HG03045 (cell line): Measurements from ENCODE around the gene PKP3.
A peak's percentile ranks its signal among the peaks of the same experiment; 100 is the strongest.
"Not testable (repeated sequence)": the region's sequence is repeated elsewhere in the genome, so short reads cannot be mapped to it uniquely, and the experiment has no call there.

Source experiments
- ATAC-seq: cut with Tn5 transposase; IDR thresholded peaks from one replicate; pipeline ENCODE4 v1.9.1; 2021; ENCODE audit warnings: mild to moderate bottlenecking, moderate library complexity; ENCODE audit not compliant: unreplicated experiment

PKP3 gene, protein sequence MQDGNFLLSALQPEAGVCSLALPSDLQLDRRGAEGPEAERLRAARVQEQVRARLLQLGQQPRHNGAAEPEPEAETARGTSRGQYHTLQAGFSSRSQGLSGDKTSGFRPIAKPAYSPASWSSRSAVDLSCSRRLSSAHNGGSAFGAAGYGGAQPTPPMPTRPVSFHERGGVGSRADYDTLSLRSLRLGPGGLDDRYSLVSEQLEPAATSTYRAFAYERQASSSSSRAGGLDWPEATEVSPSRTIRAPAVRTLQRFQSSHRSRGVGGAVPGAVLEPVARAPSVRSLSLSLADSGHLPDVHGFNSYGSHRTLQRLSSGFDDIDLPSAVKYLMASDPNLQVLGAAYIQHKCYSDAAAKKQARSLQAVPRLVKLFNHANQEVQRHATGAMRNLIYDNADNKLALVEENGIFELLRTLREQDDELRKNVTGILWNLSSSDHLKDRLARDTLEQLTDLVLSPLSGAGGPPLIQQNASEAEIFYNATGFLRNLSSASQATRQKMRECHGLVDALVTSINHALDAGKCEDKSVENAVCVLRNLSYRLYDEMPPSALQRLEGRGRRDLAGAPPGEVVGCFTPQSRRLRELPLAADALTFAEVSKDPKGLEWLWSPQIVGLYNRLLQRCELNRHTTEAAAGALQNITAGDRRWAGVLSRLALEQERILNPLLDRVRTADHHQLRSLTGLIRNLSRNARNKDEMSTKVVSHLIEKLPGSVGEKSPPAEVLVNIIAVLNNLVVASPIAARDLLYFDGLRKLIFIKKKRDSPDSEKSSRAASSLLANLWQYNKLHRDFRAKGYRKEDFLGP

DNA sequence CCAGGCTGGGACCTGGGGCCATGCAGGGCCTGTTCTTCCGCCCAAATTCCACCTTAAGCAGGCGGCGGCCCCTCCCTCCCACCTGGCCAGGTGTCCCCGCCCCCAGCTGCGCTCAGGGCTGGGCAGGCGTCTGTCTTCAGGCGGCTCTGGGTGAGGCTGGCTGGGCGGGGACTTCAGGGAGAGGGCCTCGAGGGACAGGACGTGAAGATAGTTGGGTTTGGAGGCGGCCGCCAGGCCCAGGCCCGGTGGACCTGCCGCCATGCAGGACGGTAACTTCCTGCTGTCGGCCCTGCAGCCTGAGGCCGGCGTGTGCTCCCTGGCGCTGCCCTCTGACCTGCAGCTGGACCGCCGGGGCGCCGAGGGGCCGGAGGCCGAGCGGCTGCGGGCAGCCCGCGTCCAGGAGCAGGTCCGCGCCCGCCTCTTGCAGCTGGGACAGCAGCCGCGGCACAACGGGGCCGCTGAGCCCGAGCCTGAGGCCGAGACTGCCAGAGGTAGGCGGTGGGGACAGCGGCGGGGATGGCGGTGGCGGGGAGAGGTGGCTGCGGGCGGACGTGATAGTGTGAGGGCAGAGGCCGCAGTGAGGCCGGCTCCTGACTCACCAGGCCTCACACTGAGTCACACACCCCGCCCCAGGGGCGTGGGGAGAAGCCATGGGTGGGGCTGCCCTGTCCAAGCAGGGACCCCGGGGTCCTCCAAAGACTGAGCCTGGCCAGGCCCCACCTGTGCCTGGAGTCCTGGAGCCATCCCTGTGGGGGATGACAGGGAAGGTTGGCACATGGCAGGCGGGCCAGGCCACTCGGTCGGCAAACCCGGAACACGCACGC, at the start of gene PKP3:
PKP3 (plus strand) TSS at position 176 of the 824 bp plus-strand sequence; CDS start at position 260, 84 bp downstream.
- ATAC-seq = no peak

DNA sequence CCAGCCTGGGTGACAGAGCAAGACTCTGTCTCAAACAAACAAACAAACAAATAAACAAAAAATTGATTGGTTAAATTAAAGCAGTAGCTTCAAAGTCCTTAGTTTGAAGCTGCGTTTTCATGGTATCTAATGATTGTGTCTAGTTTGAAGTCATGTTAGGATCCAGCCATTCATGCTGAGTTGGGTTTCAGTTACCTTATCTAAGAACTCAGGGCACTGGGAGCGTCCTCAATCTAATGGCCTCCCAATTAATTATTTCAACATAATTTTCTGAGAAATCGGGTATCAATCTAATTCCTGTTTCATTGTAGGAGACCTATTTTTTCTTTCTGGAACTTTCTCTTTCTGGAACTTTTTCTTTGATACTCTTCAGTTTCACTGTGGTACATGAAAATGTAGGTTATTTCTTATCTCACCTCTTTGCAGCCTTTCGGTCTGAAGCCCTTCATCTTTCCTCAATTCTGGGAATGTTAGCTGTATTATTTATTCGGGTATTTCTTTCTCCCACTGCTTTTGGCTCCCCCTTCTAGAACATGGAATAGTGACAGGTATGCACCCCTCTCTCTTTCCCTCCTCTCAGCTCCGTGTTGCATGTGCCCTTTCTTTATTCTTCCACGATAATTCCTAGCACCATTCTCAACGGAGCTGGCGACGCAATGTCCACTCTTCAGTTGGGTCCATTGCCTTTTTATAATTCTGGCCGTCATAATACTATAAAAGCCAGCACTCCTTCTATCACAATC, 49.0 kb upstream of the PKP3 start:
- ATAC-seq = no peak

DNA sequence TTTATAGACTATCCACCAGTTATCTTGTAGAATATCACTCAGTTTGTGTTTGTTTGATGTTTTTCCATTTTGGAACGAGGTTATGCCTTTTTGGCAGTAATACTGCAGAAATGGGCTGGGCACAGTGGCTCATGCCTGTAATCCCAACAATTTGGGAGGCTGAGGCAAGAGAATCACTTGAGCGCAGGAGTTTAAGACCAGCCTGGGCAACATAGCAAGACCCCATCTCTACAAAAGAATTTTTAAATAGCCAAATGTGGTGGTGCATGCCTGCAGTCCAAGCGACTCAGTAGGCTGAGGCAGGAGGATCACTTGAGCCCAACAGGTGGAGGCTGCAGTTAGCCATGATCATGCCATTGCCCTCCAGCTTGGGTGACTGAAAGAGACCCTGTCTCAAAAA, 47.5 kb upstream of the PKP3 start:
- ATAC-seq = no peak

DNA sequence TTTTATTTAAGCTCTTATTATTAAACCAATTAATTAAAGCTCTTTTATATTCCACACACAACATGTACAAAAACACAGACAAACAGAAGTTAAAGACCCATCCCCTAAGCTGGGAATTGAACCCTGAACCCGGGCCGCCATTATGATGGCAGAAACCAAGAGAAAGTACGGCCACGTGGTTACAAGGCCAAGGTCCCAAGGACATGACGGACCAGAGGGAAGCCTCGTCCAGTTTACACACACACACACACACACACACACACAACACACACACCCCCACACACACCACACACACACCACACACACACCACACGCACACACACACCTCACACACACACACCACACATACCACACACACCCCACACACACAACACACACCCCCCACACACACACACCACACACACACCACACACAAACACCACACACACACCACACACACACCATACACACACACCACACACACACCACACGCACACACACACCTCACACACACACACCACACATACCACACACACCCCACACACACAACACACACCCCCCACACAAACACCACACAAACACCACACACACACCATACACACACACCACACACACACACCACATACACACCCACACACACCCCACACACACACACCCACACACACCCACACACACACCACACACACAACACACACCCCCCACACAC, 44.6 kb upstream of the PKP3 start:
- ATAC-seq = not testable (repeated sequence)

DNA sequence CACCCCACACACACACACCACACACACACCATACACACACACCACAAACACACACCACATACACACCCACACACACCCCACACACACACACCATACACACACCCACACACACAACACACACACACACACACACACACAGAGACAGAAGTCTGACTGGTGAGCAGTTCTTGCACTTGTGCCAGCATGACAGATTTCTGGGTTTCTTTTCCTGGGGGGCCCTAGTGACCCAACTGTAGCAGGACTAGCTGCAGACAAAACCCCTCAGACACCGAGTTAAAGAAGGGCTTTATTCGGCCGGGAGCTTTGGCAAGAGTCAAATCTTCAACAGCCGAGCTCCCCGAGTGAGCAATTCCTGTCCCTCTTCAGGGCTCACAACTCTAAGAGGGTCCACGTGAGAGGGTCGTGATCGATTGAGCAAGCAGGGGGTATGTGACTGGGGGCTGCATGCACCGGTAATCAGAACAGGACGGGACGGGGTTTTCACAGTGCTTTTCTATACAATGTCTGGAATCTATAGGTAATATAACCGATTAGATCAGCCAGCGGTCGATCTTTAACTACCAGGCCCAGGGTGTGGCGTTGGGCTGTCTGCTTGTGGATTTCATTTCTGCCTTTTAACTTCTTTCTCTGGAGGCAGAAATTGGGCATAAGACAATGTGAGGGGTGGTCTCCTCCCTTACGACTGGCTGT, 43.8 kb upstream of the PKP3 start:
- not testable (repeated sequence) for ATAC-seq

DNA sequence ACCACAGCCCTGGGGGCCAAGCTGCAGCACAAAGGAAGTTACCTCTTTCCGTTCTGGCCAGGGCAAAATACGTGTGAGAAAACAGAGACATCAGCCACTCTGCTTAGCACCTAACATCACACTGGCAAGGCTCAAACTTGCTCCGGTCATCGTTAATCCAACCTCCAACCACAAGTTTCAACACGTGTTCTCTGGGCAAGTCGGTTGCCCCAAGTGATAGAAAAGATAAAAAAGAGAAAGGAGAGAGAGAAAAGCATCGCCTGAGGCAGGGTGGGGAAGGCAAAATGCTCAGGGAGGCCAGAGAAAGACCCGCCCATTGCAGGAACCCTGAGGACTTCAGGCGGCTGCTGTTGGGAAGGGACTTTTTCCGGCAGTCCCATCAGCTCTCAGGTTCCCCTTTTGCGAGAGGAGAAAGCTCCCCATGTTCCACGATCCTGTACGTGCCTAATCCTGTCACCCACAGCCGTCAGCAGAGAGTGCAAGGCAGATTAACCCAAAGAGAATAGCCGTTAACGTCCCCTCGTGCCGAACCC, 43.2 kb upstream of the PKP3 start:
- ATAC-seq = no peak

DNA sequence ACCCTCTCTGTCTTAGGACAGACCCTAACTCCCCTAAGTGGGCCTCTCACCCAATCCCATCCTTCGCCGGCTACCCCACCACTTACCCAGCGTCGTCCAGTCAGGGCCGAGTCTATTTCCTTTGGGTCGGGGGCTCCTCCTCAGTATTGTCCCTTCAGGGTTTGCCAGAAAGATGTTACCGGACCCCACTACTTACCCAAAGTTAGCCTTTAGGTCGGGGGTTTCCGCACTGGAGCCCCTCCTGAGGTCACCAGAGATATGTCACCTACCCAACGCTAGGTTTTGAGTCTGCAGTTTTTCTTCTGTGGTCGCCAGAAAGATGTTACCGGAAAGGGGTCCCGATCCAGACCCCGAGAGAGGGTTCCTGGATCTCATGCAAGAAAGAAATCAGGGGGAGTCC, 42.6 kb upstream of the PKP3 start:
- ATAC-seq = no peak

DNA sequence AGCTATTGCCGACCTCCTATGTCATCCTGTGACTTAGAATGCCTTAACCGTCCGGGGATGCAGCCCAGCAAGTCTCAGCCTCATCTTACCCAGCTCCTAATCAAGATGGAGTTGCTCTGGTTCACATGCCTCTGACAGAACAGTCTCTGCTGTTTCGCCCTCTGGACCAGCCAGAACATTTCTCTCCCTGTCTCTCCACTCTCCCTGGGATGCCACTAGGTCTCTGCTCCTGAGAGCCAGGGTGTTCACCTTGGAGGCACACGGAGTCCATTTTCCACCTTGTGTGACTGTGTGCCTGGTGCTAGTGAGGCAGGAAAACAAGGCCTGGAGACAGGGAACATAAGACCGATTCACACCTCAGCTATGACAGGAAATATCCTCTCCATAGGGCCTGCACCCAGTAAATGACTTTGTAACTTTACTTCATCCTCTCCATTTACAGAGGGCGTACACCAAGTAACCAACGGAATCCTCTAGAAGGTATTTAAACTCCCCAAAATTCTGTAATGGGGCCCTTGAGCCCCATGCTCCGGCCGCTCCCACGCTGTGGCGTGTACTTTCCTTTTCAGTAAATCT, 41.5 kb upstream of the PKP3 start:
- ATAC-seq = no peak

DNA sequence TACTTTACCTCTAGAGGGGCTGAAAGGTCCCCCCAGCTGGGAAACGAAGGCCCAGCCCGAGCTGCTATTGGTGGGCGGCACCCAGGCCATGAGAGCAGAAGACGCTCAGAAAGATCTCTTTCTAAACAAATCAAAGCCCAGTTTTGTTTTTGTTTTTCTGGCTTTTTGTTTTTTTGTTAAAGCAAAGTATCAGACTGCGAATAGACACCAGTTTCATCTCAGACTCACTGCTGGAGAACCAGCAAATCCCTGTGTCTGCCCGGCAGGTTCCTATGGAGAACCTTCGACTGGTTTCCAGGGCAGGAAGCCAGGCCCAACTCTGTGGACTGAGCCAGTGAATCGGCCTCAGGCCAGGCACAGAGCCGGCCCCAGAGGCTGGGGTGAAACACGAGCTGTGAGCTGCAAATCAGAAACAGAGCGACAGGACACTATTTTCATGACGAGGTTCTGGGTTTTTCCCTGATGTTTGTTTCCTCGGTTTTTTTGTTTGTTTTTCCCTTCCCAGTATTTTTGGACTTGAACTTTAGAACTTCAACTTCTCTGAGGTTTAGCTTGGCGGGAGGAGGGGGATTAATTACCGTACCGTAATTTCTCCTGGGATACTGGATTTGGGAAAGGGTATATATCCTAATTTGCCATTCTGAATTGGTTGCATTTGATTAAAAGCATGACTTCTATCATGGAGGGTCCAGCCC, 40.7 kb upstream of the PKP3 start:
- ATAC-seq = no peak

DNA sequence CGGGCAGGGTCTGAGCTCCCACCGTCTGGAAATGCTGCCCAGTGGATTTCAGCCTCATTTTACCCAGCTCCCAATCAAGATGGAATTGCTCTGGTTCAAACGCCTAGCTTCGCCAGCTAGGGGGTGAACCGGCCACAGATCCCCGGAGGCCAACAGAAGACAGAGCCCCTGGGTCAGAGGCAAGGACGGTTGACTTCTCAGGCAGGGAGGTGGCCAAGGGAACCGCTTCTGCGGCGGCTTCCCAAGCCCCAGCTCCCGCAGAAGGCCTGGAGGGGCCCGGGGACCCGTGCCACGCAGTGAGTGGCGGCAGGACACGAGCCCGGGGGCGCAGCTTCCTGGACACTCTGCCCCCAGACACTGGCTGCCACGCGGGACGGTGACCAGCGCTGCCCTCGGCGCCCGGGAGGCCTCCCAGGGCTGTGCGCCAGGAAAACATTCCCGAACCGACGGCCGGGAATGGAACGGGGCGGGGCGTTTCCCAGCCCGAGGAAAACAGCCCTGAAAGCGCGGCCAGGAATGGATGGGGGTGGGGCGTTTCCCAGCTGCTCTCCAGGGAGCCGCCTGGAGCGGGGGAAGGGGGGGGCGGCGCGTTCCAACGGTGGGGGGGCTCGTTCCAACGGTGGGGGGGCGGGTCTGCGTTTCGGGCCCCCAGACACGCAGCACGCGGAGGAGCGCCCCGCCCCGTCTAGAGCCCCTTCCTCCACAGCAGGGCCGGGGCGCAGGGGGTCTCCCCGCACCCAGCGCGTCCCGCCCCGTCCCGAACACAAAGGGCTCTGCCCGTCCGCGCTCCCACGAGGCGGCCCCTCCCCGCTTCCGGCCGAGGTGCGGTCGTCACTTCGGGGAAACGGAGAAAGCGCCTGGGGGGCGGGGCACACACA, 38.2 kb upstream of the PKP3 start:
- ATAC-seq = peak; percentile 65

DNA sequence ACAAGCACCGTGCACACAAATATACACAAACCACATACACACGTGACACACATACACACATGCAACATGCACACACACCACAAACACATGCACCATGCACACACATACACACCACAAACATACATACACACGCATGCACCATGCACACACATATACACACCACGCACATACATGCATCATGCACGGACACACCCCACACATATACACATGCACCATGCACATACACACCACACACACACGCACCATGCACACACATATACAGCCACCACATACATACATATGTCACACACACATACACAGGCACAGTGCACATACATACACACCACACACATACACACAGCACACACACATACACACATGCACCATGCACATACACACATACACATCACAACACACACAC, 37.4 kb upstream of the PKP3 start:
- ATAC-seq = no peak

DNA sequence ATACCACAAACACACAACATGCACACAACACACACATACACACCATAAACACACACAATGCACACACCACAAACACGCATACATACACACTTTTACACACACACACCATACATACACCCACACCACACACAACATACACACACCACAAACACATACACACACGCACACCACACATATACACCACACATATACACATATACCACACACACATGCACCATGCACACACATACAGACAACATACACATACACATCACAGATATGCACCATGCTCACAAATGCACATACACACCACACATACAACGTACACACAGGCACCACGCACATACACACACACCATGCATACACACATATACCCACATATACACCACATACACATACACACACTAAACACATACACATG, 36.4 kb upstream of the PKP3 start:
- ATAC-seq = no peak

DNA sequence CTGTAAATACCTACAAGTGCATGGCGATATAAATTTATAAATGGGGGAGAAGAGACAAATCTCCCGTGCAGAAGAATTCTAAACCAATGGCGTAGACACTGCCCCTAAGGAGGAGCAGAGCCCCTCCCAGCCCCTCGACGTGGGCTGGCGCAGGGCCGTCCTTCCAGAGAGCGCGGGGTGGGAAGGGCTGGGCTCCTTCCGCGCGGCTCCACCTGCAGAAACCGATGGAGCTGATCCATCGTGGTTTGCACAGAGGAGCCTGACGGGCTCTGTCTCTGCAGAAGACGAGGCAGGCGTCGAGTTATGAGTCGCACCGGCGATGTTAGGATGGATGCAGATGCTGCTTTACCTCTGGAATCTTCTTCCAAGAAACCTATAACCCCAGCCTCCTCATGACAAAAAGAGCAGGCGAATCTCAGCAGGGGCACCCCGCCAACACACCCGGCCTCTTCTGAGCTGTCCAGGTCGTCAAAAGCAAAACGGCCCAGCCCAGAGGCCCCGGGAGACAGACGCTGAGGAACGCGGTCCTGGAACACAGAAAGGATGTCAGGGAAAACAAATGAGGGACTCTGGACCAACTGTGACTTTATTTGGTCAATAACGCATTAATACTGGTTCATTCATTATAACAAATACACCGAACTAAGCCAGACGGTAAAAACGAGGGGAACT, 35.7 kb upstream of the PKP3 start:
- ATAC-seq = no peak

DNA sequence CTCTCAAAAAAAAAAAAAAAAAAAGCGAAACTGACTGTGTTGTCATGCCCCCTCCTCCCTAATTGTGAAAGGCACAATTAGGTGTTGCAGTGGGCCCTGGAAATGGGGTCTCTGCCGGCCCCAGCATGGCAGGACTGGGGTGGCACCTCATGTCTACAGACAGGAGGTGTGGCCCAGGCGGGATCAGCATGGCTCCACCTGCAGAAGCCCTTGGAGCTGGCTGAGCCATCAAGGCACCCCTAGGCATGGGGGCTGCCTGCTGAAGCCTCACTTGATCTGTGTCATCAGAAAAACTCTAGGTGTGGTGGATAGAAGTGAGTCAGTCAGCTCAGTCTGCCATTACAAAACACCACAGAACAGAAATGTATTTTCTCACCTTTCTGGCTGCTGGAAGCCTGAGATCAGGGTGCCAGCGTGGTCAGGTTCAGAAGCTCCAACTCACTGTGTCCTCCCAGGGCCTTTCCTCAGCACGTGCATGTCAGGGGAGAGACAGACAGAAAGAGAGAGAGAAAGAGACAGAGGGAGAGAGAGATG, 34.8 kb upstream of the PKP3 start:
- no peak for ATAC-seq

DNA sequence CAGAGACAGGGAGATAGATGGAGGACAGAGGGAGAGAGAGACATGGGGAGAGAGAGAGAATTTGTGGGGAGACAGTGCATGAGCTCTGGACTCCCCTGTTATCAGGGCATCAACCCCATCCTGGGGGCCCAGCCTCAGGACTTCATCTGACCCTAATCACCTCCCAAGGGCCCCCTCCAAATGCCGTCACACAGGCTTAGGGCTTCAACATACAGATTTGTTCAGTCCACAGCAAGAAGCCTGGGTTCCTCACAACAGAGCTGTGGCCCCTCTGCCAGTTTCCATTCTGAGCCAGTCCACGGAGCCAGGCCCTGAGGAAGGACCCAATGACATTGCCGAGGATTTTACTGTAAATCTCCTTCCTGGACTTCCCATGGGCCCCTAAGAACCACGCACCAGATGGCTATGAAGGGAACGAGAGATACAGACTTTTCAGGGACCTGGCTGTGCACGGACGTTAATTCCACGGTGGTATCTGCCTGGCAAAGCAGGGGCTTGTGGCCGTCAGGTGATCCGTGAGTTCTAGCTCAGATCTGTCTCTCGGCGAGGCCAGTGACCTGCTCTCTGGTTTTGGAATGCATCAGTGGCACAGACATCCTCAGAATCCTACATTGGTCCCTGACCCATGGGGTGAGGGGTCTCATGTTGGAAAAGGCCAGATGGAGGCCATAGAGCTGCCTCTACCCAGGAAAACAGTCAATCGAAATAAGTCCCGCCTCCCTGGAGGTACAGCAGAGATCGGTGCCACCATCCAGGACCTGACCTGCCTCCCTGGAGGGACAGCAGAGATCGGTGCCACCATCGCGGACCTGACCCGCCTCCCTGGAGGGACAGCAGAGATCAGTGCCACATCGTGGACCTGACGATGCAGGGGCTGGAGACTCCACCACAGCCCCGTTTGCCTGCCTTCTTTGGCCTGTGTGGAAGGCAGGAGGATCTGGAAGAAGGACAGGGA, 33.4 kb upstream of the PKP3 start:
- no peak for ATAC-seq
